HCT116 (cell line): ENCODE data around the gene SEMA6A.

Source experiments
- CBX3 ChIP-seq: IDR thresholded peaks from 2 replicates; pipeline ENCODE4 v1.6.1; 2012; ENCODE audit warnings: low read depth
- CEBPB ChIP-seq: IDR thresholded peaks from 2 replicates; pipeline ENCODE4 v1.6.1; 2012; ENCODE audit warnings: low read depth
- EZH2 ChIP-seq: fragments of 200-600 bp; sonication (generic); IDR thresholded peaks from 2 replicates; pipeline ENCODE4 v1.6.1; 2017; ENCODE audit warnings: antibody characterized with exemption, mixed run types
- POLR2A ChIP-seq: IDR thresholded peaks from 2 replicates; pipeline ENCODE4 v1.7.0; 2011; ENCODE audit warnings: borderline replicate concordance; ENCODE audit not compliant: insufficient read depth, insufficient read length; ENCODE audit errors: extremely low read depth
- POLR2AphosphoS5 ChIP-seq: IDR thresholded peaks from 2 replicates; pipeline ENCODE4 v1.6.1; 2011; ENCODE audit warnings: mild to moderate bottlenecking, low read depth, low read length, moderate library complexity
- ZFX ChIP-seq: fragments of 450-650 bp; IDR thresholded peaks from 2 replicates; pipeline ENCODE4 v1.6.1; 2017
- TF ChIP-seq, protein P1 (sequence below), 3 experiments: fragments of 200-600 bp in 1 of 3; sonication (generic) in 1 of 3; IDR thresholded peaks in 2 of 3; conservative IDR thresholded peaks in 1 of 3; 2 replicates each; pipeline ENCODE4 v1.5.1; 2012 to 2017; ENCODE audit warnings: low read depth in 2 of 3, low read length in 2 of 3, antibody characterized with exemption in 1 of 3, borderline replicate concordance in 1 of 3, control low read depth in 1 of 3, mild to moderate bottlenecking in 1 of 3, mixed read lengths in 1 of 3, mixed run types in 1 of 3, moderate library complexity in 1 of 3; ENCODE audit not compliant: insufficient read depth in 1 of 3
- TF ChIP-seq, protein P2 (sequence below): IDR thresholded peaks from 2 replicates; pipeline ENCODE4 v1.6.1; 2012; ENCODE audit warnings: low read depth

DNA sequence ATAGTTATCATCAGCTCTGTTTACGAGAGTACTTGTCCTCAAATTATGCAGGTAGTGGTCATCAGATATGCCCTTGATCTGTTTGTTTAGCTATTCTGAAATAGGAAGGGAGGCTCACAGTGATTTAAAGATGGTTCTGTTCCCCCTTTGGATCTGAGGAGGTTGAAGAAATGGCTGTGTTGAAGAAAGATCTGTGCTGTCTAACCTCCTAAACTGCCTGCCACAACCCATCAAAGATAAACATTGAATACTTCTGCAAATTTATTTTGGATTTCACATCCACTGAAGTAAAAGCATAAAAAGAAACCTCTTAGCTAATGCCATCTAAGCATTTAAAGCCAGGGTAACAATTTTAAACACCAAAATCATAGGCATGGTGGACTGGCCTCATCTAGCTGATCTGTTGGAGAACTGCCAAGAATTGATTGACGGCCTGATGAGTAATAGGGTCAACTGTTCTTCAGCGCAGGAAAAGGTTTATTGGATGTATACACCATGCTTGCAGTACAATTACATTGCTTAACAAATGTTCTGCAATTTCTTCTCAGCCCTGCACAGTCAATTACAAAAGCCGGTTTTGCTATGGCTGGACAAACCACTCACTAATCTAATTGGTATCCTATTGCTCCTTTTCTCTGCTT is 97.6 kb downstream of the SEMA6A start:
- TF ChIP-seq, protein P1, sequence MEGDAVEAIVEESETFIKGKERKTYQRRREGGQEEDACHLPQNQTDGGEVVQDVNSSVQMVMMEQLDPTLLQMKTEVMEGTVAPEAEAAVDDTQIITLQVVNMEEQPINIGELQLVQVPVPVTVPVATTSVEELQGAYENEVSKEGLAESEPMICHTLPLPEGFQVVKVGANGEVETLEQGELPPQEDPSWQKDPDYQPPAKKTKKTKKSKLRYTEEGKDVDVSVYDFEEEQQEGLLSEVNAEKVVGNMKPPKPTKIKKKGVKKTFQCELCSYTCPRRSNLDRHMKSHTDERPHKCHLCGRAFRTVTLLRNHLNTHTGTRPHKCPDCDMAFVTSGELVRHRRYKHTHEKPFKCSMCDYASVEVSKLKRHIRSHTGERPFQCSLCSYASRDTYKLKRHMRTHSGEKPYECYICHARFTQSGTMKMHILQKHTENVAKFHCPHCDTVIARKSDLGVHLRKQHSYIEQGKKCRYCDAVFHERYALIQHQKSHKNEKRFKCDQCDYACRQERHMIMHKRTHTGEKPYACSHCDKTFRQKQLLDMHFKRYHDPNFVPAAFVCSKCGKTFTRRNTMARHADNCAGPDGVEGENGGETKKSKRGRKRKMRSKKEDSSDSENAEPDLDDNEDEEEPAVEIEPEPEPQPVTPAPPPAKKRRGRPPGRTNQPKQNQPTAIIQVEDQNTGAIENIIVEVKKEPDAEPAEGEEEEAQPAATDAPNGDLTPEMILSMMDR (IDR thresholded peaks at IDR 0.05 in 2 of 3, conservative IDR thresholded peaks at IDR 0.05 in 1 of 3; ENCODE audit: borderline replicate concordance in 1 of 3, insufficient read depth in 1 of 3, low read depth in 2 of 3, low read length in 2 of 3), result no peak
- TF ChIP-seq POLR2A, result no peak
- no peak for TF ChIP-seq ZFX
- TF ChIP-seq, protein P2, sequence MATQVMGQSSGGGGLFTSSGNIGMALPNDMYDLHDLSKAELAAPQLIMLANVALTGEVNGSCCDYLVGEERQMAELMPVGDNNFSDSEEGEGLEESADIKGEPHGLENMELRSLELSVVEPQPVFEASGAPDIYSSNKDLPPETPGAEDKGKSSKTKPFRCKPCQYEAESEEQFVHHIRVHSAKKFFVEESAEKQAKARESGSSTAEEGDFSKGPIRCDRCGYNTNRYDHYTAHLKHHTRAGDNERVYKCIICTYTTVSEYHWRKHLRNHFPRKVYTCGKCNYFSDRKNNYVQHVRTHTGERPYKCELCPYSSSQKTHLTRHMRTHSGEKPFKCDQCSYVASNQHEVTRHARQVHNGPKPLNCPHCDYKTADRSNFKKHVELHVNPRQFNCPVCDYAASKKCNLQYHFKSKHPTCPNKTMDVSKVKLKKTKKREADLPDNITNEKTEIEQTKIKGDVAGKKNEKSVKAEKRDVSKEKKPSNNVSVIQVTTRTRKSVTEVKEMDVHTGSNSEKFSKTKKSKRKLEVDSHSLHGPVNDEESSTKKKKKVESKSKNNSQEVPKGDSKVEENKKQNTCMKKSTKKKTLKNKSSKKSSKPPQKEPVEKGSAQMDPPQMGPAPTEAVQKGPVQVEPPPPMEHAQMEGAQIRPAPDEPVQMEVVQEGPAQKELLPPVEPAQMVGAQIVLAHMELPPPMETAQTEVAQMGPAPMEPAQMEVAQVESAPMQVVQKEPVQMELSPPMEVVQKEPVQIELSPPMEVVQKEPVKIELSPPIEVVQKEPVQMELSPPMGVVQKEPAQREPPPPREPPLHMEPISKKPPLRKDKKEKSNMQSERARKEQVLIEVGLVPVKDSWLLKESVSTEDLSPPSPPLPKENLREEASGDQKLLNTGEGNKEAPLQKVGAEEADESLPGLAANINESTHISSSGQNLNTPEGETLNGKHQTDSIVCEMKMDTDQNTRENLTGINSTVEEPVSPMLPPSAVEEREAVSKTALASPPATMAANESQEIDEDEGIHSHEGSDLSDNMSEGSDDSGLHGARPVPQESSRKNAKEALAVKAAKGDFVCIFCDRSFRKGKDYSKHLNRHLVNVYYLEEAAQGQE, result no peak
- no peak for TF ChIP-seq CBX3
- TF ChIP-seq EZH2, result no peak
- no peak for TF ChIP-seq POLR2AphosphoS5
- TF ChIP-seq CEBPB, result no peak
